HG03342 (cell line): ENCODE data around the gene CFAP410.
"Not testable (repeated sequence)": the region's sequence is repeated elsewhere in the genome, so short reads cannot be mapped to it uniquely, and the experiment has no call there.

Source experiments
- ATAC-seq: cut with Tn5 transposase; IDR thresholded peaks from one replicate; pipeline ENCODE4 v1.9.1; 2021; ENCODE audit warnings: mild to moderate bottlenecking, moderate library complexity; ENCODE audit not compliant: unreplicated experiment

The CFAP410 gene

DNA sequence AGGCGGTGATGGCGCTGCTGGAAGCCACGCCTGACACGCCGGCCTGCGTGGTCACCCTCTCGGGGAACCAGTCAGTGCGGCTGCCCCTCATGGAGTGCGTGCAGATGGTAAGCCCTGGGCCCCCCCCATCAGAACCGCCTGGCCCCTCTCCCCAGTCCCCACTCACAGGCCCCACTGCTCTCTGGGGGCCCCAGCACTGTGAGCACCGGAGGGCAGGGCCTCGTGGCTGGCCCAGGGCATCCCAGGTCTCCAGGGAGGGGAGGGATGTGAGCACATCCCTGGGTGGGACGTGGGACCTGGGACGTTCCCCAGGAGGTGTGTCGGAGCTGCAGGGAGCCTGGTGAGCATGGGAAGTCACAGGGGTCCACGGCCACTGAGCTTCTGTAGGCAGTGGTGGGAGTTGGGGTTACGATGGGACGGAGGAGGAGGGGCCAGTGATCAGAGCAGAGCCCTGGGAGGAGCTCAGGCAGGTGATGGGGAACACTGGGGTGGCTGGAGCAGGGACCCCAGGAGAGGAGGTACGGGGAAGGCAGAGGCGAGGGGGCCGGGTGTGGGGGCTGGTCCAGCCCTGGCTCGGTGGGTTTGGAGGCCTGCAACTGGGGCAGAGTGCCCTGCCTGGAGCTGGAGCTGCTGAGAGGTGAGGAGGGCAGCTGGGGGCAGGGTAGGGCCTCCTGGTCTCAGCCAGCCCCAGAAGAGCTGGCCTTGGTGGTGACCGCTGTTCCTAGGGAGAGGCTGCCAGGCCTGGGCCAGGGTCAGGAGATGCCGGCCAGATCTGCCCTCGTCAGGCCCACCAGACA, 20.5 kb downstream of the CFAP410 start:
- ATAC-seq = no peak

DNA sequence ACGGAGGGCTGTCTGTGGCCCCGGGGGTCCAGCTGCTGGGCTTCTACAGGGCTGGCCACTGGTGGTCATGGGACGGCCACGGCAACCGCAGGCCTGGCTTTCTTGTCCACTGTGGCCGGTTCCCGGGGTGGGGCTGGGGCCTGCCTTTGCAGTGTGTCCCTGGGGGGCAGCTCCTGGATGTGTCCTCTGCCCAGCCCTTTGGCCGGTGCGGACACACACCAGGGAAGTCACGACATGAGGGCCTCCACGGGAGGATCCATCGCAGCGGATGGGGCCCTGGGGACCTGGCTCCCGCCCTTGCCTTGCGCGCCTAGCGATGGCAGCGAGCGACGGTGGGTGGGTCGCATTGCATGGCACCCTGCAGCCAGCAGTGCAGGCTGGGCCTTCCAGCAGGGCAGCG, 21.3 kb downstream of the CFAP410 start:
- no peak for ATAC-seq

GRCh38 chr21:44317241-44317782, 21.9 kb downstream of the CFAP410 start:
- ATAC-seq = no peak

- ATAC-seq = no peak
These were observed 22.8 kb downstream of the CFAP410 start for GRCh38 chr21:44316277-44316900.

GRCh38 chr21:44315691-44316203, 23.4 kb downstream of the CFAP410 start:
- ATAC-seq = no peak

DNA sequence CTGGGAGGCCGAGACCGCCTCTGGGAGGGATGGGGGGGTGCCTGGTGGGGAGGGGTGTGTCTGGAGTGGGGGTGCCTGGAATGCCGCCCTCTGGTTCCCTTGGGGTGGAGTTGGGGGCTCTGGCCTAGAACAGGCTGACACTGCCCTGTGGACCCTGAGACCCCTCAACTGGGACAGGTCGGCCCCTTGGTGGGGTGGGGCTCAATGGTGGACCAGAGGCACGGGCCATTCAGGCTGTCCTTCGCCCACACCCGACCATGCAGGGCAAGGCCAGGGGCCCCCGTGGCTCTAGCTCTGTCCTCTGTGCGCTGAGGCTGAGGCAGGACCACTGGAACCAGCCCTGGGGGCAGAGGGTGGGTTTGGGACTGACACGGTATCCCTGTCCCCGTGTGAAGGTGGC, 24.6 kb downstream of the CFAP410 start:
- ATAC-seq = no peak

- no peak for ATAC-seq
These were observed 25.1 kb downstream of the CFAP410 start for GRCh38 chr21:44314128-44314527.

GRCh38 chr21:44313451-44313850, 25.7 kb downstream of the CFAP410 start:
- no peak for ATAC-seq

DNA sequence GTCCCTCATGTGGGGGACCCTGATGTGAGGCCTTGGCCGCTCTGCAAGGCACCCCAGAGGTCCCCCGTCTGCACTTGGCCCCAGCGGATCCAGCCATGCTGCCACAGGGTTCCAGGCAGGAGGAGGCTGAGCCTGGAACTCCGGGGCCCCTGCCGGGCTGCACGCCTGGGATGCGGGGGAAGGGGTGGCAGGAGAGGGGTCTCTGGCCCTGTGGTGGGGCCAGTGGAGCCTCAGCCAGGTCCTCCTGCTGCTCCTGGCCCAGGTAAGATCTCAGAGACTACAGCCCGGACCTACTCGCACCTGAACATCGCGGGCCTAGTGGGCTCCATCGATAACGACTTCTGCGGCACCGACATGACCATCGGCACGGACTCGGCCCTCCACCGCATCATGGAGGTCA, 26.5 kb downstream of the CFAP410 start:
- no peak for ATAC-seq

DNA sequence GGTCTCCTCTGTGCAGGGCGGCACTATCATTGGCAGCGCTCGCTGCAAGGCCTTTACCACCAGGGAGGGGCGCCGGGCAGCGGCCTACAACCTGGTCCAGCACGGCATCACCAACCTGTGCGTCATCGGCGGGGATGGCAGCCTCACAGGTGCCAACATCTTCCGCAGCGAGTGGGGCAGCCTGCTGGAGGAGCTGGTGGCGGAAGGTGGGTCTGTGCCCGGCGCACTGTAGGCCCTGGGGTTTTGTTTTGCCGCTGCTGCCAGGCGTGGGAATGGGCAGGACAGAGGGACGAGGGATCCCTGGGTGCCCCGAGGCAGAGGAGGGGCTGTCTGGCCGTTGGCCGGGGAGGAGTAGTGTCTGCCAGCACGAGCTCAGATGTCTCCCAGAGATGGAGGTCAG, 27.1 kb downstream of the CFAP410 start:
- ATAC-seq = no peak

- ATAC-seq = no peak
These were observed 28.3 kb downstream of the CFAP410 start for GRCh38 chr21:44310628-44311507.

- no peak for ATAC-seq
These were observed 32.1 kb downstream of the CFAP410 start for GRCh38 chr21:44306936-44307704.

DNA sequence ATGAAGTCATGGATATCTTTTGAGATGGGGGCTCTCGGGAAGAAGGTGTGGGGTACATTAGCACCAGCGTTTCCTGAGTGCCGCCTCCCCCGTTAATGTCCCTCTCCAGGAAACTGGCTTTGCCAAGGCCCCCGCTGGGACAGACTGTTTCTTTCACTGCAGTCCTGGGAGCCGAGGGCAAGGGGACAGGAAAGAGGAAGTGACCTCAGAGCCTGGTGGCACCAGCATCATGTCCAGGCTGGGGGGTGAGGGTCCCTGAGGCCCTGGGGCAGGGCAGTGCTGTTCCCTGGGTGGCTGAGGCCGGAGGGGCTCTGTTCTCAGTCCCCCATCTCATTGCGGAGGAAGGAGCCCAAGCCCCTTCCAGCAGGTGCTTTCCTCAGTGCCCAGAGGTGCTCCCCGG, 33.5 kb downstream of the CFAP410 start:
- ATAC-seq = no peak

DNA sequence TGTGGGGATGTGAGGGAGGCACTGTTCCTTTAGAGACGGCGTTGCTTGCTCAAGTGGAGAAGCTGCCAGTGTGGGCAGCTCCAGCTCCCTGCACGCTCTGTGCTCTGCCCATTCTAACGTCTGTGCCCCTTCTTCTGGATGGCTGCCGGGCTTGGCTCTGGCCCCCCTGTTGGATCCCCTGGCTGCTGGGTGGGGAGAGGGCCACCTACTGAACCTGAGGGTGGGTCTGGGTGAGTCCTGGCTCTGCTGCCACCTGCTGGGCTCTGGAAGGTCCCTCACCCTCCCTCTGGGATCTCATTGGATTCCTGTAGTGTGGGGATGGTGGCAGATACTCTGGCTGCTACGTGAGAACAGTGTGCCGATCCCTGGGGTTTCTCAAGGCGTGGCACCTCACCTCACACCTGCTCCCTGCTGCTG, 34.3 kb downstream of the CFAP410 start:
- no peak for ATAC-seq

DNA sequence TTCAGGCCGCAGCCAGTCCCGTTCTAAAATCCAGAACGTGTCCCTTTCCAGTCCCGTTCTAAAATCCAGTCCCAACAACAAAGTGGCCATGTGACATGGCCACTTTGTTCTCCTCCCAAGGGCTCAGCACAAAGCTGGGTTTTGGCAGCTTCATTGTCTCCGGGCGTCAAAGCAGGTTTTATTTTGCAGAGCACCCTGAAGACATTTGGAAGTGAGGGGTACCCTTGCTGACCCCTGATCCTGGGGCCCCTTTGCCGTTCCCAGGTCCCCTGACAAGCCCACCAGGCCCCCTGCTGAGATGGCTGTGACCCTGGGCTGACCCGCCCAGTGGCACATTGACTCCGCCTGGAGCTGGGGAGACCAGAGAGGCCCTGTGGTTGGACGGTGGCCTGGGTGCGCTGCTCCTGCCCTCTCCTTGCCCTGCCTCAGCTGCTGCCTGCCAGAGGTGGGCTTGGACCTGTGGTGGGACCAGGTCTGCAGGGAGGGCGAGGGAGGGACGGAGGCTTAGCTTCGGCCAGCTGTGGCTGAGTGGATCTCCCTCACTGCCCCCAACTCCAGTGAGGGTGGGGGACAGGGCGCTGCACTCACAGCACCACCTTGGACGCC, 35.1 kb downstream of the CFAP410 start:
- ATAC-seq = no peak

DNA sequence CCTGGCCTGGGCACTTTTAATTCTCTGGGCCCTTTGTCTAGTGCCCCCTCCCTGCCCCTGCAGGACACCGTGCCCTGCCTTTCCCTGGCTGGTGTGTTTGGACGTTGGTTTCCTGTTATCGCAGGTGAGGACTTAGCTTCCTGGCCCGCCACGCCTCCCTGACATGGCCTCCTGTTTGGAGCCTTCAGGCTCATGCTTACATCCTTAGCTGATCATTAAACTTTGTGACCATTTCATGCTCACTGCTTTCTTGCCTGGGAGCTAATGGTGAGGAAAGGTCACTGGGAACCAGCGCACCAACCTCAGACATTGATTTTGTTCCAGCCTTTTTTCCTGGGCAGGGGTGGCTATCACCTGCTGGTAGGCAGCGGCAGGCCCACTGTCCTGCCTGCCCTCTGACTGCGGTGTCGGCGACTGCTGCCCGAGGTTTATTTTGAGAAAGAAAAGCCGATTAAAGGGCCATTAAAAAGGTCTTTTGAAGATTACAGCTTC, 35.7 kb downstream of the CFAP410 start:
- ATAC-seq = no peak

DNA sequence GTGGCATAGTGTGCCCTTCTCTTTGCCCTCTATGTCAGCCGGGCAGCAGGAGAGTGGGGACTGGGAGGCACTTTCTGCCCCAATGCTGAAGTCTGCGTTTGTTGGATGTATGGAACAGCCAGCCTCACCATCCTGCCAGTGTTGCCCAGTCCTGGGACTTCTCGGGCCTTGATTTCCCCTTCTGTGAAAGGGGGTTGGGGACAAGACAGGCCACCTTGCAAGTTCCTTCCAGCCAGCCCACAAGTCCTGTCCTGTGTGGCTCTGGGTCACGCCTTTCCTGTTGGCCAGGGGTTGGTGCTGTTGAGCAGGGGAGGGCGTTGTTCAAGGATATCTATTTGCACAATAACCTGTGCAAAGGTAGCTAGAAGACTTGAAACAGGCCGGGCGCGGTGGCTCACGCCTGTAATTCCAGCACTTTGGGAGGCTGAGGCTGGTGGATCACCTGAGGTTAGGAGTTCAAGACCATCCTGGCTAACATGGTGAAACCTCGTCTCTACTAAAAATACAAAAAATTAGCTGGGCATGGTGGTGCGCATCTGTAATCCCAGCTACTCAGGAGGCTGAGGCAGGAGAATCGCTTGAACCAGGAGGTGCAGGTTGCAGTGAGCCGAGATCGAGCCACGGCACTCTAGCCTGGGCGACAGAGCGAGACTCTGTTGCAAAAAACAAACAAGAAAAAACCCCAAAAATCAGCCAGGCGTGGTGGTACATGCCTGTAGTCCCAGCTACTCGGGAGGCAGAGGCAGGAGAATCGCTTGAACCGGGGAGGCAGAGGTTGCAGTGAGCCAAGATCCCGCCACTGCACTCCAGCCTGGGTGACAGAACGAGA, 36.4 kb downstream of the CFAP410 start:
- ATAC-seq = not testable (repeated sequence)

- no peak for ATAC-seq
These were observed 37.2 kb downstream of the CFAP410 start for GRCh38 chr21:44301961-44302406.

DNA sequence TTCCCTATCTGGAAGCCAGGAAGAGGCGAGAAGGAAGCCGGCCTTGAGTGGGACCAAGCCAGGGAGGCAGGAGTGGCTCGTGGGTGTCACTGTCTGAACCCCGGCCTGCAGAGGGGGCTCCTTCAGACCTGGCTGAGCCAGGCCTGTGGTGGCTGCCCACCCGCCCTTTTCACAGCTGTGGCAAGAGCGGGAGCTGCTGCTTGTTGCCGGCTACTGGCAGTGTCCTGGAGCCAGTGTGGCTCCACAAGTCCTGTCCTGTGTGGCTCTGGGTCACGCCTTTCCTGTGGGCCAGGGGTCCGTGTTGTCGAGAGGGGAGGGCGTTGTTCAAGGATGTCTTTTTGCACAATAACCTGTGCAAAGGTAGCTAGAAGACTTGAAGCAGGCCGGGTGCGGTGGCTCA, 38.0 kb downstream of the CFAP410 start:
- no peak for ATAC-seq
